ENCODE measurements around the gene IL1A.
"Not testable (repeated sequence)": the region's sequence is repeated elsewhere in the genome, so short reads cannot be mapped to it uniquely, and the experiment has no call there.

The IL1A gene, protein sequence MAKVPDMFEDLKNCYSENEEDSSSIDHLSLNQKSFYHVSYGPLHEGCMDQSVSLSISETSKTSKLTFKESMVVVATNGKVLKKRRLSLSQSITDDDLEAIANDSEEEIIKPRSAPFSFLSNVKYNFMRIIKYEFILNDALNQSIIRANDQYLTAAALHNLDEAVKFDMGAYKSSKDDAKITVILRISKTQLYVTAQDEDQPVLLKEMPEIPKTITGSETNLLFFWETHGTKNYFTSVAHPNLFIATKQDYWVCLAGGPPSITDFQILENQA

DNA sequence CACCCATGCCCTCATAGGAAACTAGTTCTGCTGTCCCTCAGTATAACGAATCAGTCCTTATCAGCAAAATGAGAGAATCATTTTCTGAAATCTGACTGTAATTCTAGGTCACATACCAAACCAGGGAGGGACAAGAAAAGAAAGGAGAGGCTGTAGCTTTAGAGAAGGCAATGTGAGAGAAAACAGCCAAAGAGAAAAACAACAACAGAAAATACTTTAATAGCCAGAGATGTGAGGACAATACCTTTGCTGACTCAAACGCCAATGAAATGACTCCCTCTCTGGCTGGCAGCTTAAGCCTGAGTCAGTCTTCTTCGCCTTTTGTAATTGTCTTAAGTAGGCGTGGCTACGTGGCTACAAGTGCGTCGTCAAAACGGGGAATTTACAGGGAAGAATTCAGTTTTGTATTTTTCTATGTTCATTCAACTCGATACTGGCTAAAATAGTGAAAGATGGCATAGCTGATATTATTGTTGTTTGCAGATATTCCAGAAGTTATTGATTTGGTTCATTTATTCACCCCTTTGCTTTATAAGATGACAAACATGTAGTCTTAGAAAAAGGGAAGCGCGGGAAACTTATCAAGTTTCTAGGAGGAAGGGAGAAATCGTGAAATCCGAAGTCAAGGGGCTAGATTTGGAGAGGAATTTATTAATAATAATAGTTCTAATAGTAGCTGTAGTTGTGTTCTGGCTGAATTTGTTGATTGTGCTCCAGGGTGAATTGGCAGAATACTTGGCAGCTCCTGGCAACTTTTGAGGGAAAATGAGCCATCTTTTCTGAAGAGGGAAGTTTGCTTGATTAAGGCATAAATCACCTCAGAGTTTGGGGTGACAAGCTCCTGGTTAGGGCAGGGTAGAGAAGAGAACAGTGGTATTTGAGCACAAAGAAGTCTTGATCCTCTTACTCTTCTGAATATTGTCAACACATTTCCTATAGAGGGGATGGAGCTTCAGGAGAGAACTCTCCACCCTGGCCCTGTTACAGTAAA lies at the start of gene IL1A:
Gene IL1A, minus strand, starts transcription at position 295 of the 991 bp plus-strand sequence. CDS start 723 bp downstream, outside the sequence.
- no peak for DNase-seq

DNA sequence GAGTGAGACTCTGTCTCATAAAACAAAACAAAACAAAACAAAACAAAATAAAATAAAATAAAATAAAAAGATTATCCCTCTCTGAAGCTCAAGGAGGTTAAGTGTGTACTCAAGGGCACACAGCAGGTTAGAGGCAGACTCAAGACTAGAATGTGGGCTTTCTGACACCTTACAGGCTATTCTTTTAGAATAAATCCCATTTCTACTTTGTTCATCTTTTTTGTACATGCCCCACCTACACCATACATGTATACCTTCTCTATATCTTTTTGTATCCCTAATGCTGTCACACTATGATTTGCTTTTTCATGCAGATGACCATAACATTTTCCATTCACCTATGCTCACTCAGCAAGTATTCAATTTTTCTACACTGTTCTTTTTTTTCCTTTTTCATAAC lies 49.7 kb upstream of the IL1A start:
- no peak for DNase-seq

DNA sequence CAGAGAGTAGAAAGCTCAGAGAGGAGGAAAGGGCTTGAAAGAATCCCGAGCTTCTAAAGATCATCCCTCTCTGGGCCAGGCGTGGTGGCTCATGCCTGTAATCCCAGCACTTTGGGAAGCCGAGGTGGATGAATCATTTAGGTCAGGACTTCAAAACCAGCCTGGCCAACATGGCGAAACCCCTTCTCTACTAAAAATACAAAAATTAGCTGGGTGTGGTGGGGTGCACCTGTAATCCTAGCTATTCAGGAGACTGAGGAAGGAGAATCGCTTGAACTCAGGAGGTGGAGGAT lies 49.3 kb upstream of the IL1A start:
- not testable (repeated sequence) for DNase-seq

DNA sequence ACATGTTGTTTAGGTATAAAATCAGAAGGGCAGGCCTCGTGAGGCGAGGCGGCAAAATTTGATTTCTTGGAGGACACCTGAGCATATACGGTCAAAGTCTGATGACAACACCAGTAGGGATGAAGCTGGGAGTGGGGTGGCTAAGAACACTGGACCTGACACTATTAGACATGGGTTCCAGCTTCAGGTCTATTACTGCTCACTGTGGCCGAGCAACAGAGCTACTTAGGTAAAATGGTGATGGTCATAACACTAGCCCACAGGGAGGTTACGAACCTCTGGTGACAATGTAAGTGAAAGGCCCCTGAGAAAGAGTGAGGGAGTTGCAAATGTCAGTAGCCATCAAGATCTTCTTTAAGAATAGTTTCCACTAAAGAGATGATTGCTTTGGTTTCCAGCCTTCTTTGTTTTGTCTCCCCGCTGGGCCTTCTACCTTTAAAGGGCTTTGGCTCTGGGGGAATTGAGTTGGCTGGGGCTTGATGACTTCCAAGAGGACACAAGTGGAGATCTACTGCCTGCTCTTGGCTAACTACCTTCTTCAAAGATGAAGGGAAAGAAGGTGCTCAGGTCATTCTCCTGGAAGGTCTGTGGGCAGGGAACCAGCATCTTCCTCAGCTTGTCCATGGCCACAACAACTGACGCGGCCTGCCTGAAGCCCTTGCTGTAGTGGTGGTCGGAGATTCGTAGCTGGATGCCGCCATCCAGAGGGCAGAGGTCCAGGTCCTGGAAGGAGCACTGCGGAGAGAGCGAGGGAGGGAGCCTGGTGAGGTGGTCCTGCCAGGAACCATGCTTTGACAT lies 48.7 kb upstream of the IL1A start:
- no peak for DNase-seq

DNA sequence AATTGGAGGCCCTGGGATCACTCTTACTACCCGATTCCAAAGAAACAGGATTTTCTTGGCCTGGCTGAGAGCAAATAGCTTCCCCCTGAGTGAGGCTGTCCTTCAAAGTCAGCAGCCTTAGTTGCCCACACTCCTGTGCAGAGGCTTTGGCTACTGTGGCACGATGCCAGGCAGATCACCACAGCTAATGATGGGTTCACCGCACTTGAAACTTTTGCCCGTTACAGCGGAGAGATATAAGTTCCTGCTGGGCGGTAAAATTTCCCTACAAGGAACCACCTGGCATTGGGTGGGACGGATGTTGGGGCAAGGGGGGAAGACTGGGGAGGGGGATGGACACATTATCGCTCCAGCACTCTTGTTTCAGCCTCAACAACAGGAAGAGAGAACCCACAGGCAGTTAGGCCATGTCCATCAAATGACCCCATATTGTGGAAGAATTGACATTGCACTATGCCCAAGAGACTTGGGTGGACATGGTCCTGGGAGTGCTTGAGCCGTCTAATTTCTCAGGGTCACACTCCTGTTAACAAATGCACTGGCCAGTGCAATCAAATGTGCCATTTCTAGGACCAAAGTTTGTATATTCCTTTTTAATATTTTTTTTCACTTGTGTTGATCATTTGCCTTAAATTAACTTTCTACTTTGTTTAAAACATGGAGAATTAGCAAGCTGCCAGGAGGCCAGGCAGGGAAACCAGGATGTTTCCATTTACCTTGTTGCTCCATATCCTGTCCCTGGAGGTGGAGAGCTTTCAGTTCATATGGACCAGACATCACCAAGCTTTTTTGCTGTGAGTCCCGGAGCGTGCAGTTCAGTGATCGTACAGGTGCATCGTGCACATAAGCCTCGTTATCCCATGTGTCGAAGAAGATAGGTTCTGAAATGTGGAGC lies 47.9 kb upstream of the IL1A start:
- DNase-seq, result no peak

DNA sequence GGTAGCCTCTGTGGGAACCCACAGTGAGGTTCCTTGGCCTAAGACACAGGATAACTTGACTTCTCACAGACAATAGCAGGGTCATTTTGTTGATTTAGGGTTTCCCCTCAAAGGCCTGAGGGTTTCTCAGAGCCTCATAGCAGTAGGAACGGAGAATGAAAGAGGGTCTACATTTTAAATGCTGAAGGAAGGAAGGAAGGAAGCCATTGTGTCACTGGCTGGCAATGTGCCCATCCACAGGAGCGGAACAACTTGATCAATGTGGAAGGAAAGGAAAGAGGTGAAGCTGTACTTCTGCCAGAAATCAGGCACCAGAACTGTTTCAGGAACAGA lies 47.2 kb upstream of the IL1A start:
- no peak for DNase-seq

DNA sequence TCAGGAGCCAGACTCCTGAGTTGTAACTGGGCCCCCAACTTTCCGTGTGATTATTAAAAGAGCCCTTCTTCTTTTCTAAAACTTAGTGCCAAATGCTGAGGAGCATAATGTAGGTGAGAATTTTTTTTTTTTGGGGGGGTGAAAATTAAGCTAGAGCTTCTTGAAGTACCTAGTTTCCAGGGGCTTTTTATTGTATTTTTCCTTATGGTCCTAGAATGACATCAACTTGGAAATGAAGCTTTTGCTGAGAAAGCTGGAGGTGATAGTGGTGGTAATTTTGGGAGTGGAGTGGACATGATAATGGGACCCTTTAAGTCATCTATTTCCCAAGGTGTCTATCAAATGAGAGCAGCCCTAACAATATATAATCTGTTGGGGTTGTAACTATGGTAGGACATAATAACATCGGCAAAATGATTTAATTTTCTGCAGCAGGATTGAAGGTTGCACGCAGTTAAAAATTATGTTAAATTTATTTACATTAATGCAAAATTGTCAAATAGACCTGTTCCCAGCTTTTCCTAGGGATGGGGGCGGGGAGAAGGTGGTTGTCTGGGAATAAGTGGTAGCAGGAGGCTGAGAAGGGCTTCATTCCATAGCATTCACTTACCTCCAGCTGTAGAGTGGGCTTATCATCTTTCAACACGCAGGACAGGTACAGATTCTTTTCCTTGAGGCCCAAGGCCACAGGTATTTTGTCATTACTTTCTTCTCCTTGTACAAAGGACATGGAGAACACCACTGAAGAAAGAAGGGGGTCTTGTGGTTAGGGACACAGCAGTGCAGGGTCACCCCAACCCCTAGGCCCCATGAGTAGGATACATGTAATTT lies 46.6 kb upstream of the IL1A start:
- DNase-seq, result no peak

DNA sequence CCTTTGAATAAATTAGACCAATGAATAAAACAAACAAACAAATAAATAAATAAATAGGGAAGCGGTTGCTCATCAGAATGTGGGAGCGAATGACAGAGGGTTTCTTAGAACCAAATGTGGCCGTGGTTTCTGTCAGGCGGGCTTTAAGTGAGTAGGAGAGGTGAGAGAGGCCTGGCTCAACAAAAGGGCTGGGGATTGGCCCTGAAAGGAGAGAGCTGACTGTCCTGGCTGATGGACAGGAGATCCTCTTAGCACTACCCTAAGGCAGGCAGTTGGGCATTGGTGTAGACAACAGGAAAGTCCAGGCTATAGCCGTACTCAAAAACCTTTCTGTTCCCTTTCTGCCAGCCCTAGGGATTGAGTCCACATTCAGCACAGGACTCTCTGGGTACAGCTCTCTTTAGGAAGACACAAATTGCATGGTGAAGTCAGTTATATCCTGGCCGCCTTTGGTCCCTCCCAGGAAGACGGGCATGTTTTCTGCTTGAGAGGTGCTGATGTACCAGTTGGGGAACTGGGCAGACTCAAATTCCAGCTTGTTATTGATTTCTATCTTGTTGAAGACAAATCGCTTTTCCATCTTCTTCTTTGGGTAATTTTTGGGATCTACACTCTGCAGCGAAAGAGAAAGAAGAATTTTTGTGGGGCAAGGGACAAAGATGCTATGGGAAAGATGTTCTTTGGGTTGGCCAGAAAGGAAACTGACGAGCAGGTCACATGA lies 45.8 kb upstream of the IL1A start:
- no peak for DNase-seq

DNA sequence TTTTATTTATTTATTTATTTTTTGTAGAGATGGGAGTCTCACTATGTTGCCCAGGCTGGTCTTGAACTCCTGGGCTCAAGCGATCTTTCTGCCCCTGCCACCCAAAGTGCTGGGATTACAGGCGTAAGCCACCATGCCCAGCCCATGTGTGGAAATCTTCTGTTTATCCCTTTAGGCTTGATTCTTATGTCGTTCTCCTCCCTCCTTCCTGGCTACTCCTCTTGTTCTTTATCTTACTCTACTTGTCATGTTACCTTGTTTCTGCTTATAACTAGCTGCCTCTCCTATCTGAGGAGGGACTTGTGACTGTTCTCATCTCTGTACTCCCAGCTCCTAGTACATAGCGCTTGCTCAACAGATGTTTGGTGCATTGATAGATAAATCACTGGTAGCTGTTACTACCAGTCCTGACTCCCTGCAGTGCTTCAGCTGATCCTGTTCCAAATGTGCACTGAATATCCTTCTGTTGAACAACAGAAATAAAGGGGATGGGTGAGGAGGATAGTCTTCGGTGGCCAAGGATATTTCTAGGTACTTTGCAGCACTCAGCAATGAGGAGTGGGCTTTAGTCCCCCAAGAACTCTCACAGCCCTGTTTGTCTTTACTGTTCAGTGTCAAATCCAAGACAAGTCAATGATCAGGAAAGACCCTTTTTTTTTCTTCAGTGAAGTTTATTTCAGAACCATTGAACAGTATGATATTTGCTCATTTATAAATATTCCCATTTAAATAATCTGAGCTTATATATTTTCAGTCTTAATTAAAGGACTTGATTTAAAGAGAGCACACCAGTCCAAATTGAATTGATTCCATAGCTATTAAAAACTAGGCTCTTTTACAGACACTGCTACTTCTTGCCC lies 45.0 kb upstream of the IL1A start:
- no peak for DNase-seq

DNA sequence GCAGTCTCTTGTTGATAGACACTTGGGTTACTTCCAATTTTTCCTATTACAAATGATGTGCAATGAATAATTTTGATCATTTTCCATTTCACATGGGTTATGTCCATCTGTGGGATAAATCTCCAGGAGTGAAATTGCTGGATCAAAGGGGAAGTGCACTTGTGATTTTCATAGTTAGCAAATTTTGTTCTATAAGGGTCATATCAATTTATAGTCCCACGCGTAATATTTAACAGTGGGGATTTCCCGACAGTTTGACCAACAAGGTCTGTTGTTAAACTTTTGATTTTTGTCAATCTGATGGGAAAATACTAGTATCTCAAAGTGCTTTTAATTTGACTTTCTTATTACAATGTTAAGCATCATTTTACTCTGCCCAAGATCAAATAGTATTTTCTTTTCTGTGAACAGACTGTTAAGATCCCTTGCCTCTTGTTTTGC lies 44.0 kb upstream of the IL1A start:
- DNase-seq, result no peak

DNA sequence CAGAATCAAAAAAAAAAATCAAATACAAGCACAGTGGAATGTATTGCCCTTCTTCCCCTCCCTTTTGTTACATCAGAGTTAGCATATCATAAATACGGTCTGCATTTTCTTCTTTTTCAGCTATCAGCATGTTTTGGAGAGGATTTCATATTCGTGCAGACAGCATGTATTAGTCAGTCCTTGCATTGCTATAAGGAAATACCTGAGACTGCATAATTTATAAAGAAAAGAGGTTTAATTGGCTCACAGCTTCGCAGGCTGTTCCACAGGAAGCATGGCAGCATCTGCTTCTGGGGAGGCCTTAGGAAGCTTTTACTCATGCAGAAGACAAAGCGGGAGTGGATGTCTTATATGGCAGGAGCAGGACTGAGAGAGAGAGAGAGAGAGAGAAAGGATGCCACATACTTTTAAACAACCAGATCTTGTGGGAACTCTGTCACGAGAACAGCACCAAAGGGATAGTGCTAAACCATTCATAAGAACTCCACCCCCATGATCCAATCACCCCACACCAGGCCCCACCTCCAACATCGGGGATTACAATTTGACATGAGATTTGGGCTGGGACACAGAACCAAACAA lies 43.4 kb upstream of the IL1A start:
- no peak for DNase-seq

DNA sequence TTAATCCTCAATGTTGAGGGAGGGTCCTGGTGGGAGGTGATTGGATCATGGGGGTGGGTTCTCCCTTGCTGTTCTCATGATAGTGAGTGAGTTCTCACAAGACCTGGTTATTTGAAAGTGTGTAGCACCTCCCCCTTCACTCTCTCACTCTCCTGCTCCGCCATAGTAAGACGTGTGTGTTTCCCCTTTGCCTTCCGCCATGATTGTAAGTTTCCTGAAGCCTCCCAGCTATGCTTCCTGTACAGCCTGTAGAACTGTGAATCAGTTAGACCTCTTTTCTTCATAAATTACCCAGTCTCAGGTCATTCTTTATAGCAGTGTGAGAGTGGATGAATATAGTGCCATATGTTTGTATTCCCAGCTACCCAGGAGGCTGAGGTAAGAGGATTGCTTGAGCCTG lies 42.7 kb upstream of the IL1A start:
- DNase-seq, result no peak

DNA sequence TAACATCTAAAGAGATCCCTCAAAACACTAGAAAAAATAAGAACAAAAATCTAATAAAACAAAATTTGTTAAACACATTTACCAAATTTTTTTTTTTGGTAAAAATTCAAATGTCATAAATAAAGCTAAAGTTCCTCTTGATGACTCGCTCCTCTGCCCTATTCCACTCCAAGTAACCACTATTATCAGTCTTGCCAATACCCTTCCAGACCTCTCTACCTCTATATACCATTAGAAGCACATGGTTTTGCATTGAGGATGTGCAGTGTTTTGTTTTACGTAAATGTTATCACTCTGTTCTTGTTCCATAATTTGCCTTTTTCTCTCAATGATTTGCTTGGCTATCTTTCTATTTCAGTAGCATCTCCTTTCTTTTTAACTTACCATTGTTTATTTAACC lies 41.4 kb upstream of the IL1A start:
- DNase-seq, result no peak

DNA sequence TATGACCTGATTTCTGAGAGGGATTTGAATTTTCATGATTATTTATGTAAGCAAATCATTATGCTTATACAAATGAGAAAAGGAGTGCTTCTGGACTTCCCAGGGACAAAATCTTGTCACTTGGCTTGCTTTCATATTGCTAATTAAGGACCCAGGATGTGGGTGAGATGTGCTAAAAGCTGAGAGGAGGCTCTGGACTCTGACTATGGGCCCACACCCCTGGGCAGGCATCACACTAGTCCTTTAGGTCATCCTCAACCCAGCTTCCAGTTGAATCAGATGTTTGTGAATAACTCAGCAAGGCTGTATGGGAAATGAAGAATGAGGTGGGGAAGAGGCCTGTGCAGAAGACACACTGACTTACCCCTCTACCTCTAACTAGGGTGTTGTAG lies 40.4 kb upstream of the IL1A start:
- no peak for DNase-seq

DNA sequence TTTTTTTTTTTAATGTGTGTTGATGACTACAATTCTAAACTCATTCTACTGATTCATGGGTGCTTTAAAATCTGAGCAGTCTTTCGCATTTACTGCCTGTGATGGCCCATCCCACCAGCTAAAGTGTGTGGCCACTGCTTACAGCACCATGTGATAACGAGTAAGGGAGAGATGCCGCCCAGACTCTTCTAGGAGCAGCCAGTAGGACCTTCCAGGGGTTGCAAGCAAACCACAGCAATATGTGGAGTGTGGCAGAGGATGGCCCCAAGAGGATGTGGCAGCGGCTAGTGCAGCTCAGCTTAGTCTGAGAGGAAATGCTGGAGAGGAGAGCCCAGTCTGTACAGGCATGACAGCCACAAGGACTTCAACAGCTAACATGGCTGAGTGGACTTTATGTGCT lies 37.4 kb upstream of the IL1A start:
- DNase-seq, result no peak

DNA sequence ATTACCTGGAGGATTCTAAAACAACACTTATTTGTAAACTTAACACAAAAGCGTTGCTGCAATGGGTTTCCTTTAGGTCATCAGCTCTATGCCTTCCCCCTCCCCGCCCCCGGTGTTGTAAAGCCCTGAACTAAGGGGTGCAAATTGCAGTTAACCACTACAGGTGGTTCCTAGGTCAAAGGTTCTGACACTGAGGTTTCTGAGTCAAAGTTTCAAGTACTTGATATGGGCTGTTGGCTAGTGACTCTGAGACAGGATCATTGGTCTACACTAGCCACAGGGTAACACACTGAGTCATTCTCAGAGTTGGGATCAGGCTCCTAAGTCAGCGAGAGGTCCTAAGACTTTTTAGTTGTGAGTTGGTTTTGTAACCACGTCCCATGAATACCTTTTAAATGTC lies 36.8 kb upstream of the IL1A start:
- DNase-seq, result no peak

DNA sequence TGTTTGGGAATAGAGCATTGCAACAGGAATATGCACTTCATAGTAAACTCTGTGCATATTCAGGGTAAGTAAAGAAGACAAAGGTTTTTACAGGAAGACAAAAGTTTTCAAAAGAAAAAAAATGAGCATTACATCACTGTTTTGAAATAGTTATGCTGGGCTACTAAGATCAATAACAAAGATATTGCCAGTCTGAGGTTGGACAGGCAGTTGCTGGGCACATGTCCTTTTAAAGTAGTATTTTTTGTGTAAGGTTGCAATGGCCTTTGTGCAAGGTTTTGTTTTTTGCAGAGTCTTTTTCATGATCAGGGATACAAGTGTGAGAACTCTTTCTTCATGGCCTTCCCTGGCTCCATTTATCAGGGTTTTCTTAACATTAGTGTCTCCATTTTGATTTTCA lies 36.0 kb upstream of the IL1A start:
- DNase-seq, result no peak

DNA sequence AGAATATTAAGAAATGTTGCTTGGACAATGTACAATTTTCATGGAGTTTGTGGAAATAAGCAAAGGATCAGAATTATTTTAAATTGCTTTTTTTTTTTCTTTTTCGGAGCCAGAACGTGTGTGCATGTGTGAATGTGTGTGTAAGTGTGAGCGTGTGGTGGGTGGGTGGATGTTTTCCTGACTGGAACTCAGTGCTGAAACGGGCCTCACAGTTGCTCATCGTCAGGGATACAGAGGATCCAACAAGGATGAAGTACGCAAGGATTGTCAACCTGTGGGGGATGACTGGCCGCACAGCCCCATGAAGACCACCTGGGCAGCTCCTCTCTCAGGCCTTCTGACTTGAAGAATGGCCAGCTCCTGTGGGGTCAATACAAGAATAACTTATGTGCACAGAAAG lies 34.8 kb upstream of the IL1A start:
- no peak for DNase-seq

DNA sequence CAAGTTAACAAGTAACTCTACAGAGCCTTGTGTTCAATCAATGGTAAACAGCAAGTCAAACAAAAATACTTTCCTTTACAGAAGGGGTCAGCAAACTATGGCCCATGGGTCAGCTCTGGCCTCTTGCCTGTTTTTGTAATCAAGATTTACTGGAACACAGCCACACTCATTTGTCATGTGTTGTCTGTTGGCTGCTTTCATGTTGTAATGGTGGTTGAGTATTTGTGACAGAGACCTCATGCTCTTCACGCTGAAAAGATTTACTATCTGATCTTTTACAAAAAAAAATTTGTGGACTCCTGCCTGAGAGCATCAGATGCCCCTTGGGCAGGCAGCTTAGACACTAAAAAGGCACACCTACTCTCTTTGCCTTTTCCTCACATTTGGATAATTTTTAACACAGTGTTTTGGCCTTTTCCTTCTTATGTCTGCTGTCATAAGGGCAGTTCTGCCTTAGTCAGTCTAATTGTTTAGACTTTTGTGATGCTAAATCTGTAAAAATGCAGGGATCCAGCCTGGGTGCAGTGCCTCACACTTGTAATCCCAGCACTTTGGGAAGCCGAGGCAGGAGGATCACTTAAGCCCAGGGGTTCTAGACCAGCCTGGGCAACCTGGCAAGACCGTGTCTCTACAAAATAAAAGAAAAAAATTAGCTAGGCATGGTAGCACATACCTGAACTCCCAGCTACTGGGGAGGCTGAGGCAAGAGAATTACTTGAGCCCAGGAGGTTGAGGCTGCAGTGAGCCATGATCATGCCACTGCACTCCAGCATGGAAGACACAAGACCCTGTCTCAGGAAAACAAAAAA lies 34.0 kb upstream of the IL1A start:
- DNase-seq, result no peak
